ENCODE results near the gene CFAP77. TPM values are rescaled to one million over a fixed set of nuclear protein-coding genes. Genes with fewer than 3 reads are reported as not detected.

Gene CFAP77
- polyA plus RNA-seq, 3 donors, result not detected

GRCh38 chr9:132472199-132472598, 62.2 kb downstream of the CFAP77 start:
- H3K79me2 ChIP-seq (ENCODE audit: insufficient read depth, low read length), result no peaks in the 10 kb centered on the region
- no peak overlapping the region for H3K9ac ChIP-seq (ENCODE audit: insufficient read depth, low read length, poor library complexity, severe bottlenecking)
- TF ChIP-seq CTCF (IDR thresholded peaks at IDR 0.05), result no peak
- DNase-seq, result no peak
- no peaks in the 10 kb centered on the region for H3K4me1 ChIP-seq (ENCODE audit: control insufficient read depth in 1 of 2, insufficient read depth in 2 of 2, low read length in 2 of 2)
- no peaks in the 10 kb centered on the region for H3K27me3 ChIP-seq (ENCODE audit: control insufficient read depth in 2 of 2, insufficient read depth in 2 of 2, low read length in 2 of 2)
- no peaks in the 10 kb centered on the region for H3K9me3 ChIP-seq (replicated peaks in 1 of 2; ENCODE audit: control insufficient read depth in 1 of 2, insufficient read depth in 1 of 2, low read length in 2 of 2)
- no peaks in the 10 kb centered on the region for H4K20me1 ChIP-seq (ENCODE audit: insufficient read depth, low read length)
- H3K4me3 ChIP-seq (replicated peaks in 1 of 3; ENCODE audit: low read depth in 2 of 3, low read length in 3 of 3), result no peak overlapping the region
- Mint-ChIP-seq H3K4me1 (no peaks in the 10 kb centered on the region), H3K36me3 (no peaks in the 10 kb centered on the region), H3K4me3 (no peak overlapping the region), H3K9me3 (no peaks in the 10 kb centered on the region), H3K27me3 (ENCODE audit: low read depth in 3 of 3) (peaks cover 3 to 9% (median 4%) of the 10 kb centered on the region in 3 donors), H3K27ac (no peak overlapping the region)
- intact Hi-C loops (cut with micrococcal nuclease), result no loop called here
- H3K4me2 ChIP-seq (replicated peaks; ENCODE audit: extremely low read depth, low read length, poor library complexity, severe bottlenecking), result no peak overlapping the region
- H3K36me3 ChIP-seq (replicated peaks in 1 of 2; ENCODE audit: control insufficient read depth in 1 of 2, insufficient read depth in 2 of 2, low read length in 2 of 2), result no peaks in the 10 kb centered on the region
- 100% methylated on average over 1 of the region's 4 CpGs for WGBS (ENCODE audit: insufficient coverage)
- no peak overlapping the region for H2AFZ ChIP-seq (ENCODE audit: insufficient read depth, low read depth, low read length, poor library complexity, severe bottlenecking)
- no peak overlapping the region for H3K27ac ChIP-seq (ENCODE audit: low read depth in 1 of 2, low read length in 2 of 2)

- no peak for DNase-seq
- H3K36me3 ChIP-seq (replicated peaks in 1 of 2; ENCODE audit: control insufficient read depth in 1 of 2, insufficient read depth in 2 of 2, low read length in 2 of 2), result no peaks in the 10 kb centered on the region
- H3K27ac Mint-ChIP-seq, result no peak overlapping the region
- H3K27ac ChIP-seq (ENCODE audit: low read depth in 1 of 2, low read length in 2 of 2), result no peak overlapping the region
- H3K4me3 Mint-ChIP-seq, result no peak overlapping the region
- intact Hi-C loops (cut with micrococcal nuclease), result no loop called here
- no peak overlapping the region for H3K9ac ChIP-seq (ENCODE audit: insufficient read depth, low read length, poor library complexity, severe bottlenecking)
- H3K27me3 ChIP-seq (ENCODE audit: control insufficient read depth in 2 of 2, insufficient read depth in 2 of 2, low read length in 2 of 2), result no peaks in the 10 kb centered on the region
- H2AFZ ChIP-seq (ENCODE audit: insufficient read depth, low read depth, low read length, poor library complexity, severe bottlenecking), result no peak overlapping the region
- H3K4me1 Mint-ChIP-seq, result no peaks in the 10 kb centered on the region
- no peaks in the 10 kb centered on the region for H3K4me1 ChIP-seq (ENCODE audit: control insufficient read depth in 1 of 2, insufficient read depth in 2 of 2, low read length in 2 of 2)
- H3K9me3 Mint-ChIP-seq, result no peaks in the 10 kb centered on the region
- H3K4me3 ChIP-seq (replicated peaks in 1 of 3; ENCODE audit: low read depth in 2 of 3, low read length in 3 of 3), result no peak overlapping the region
- peaks cover 3 to 9% (median 4%) of the 10 kb centered on the region in 3 donors for H3K27me3 Mint-ChIP-seq (ENCODE audit: low read depth in 3 of 3)
- no peaks in the 10 kb centered on the region for H3K36me3 Mint-ChIP-seq
- H3K4me2 ChIP-seq (replicated peaks; ENCODE audit: extremely low read depth, low read length, poor library complexity, severe bottlenecking), result no peak overlapping the region
- no peak for TF ChIP-seq CTCF (IDR thresholded peaks at IDR 0.05)
- no peaks in the 10 kb centered on the region for H4K20me1 ChIP-seq (ENCODE audit: insufficient read depth, low read length)
- 88% methylated on average over 8 of the region's 9 CpGs for WGBS (ENCODE audit: insufficient coverage)
- H3K9me3 ChIP-seq (replicated peaks in 1 of 2; ENCODE audit: control insufficient read depth in 1 of 2, insufficient read depth in 1 of 2, low read length in 2 of 2), result no peaks in the 10 kb centered on the region
- H3K79me2 ChIP-seq (ENCODE audit: insufficient read depth, low read length), result no peaks in the 10 kb centered on the region
Observed at GRCh38 chr9:132472599-132472998, 62.6 kb downstream of the CFAP77 start.
